ENCODE measurements around the gene PGM1.
A peak's percentile ranks its signal among the peaks of the same experiment; 100 is the strongest.

PGM1 gene

GRCh38 chr1:63601061-63601460 lies 7.8 kb downstream of the PGM1 start:
- no peak for DNase-seq (ENCODE audit: low spot score)

GRCh38 chr1:63601463-63601862 lies 8.3 kb downstream of the PGM1 start:
- DNase-seq (ENCODE audit: low spot score), result no peak

- DNase-seq (ENCODE audit: low spot score), result no peak
These were observed 8.7 kb downstream of the PGM1 start for GRCh38 chr1:63601912-63602311.

- DNase-seq (ENCODE audit: low spot score), result no peak
These were observed 9.4 kb downstream of the PGM1 start for GRCh38 chr1:63602629-63603028.

- DNase-seq (ENCODE audit: low spot score), result no peak
These were observed 10.6 kb downstream of the PGM1 start for GRCh38 chr1:63603810-63604209.

GRCh38 chr1:63607322-63607721 lies 14.1 kb downstream of the PGM1 start:
- DNase-seq (ENCODE audit: low spot score), result no peak

- DNase-seq (ENCODE audit: low spot score), result no peak
These were observed 18.0 kb downstream of the PGM1 start for GRCh38 chr1:63611231-63611630.

GRCh38 chr1:63612564-63612963 lies 19.4 kb downstream of the PGM1 start:
- DNase-seq (ENCODE audit: low spot score), result no peak

GRCh38 chr1:63612971-63613370 lies 19.8 kb downstream of the PGM1 start:
- DNase-seq (ENCODE audit: low spot score), result no peak

- DNase-seq (ENCODE audit: low spot score), result peak; percentile 86
These were observed 22.7 kb downstream of the PGM1 start for GRCh38 chr1:63615768-63616420.

- no peak for DNase-seq (ENCODE audit: low spot score)
These were observed 24.2 kb downstream of the PGM1 start for GRCh38 chr1:63617450-63617849.

- DNase-seq (ENCODE audit: low spot score), result no peak
These were observed 24.8 kb downstream of the PGM1 start for GRCh38 chr1:63618011-63618410.

GRCh38 chr1:63619558-63619957 lies 26.3 kb downstream of the PGM1 start:
- no peak for DNase-seq (ENCODE audit: low spot score)

- no peak for DNase-seq (ENCODE audit: low spot score)
These were observed 27.5 kb downstream of the PGM1 start for GRCh38 chr1:63620671-63621070.

- no peak for DNase-seq (ENCODE audit: low spot score)
These were observed 27.9 kb downstream of the PGM1 start for GRCh38 chr1:63621075-63621474.

GRCh38 chr1:63621698-63622097 lies 28.5 kb downstream of the PGM1 start:
- DNase-seq (ENCODE audit: low spot score), result peak; percentile 22

GRCh38 chr1:63622849-63623566 lies 29.8 kb downstream of the PGM1 start:
- no peak for DNase-seq (ENCODE audit: low spot score)

GRCh38 chr1:63623952-63624351 lies 30.7 kb downstream of the PGM1 start:
- no peak for DNase-seq (ENCODE audit: low spot score)

GRCh38 chr1:63624911-63625310 lies 31.7 kb downstream of the PGM1 start:
- DNase-seq (ENCODE audit: low spot score), result no peak

- no peak for DNase-seq (ENCODE audit: low spot score)
These were observed 33.0 kb downstream of the PGM1 start for GRCh38 chr1:63626222-63626621.

- DNase-seq (ENCODE audit: low spot score), result no peak
These were observed 35.4 kb downstream of the PGM1 start for GRCh38 chr1:63628607-63629006.

GRCh38 chr1:63630238-63630637 lies 37.0 kb downstream of the PGM1 start:
- no peak for DNase-seq (ENCODE audit: low spot score)

GRCh38 chr1:63630666-63631065 lies 37.5 kb downstream of the PGM1 start:
- no peak for DNase-seq (ENCODE audit: low spot score)

- no peak for DNase-seq (ENCODE audit: low spot score)
These were observed 38.9 kb downstream of the PGM1 start for GRCh38 chr1:63632110-63632509.

All from pons (tissue), 1 donor.